GM23248 (cell line): Measurements from ENCODE around the gene CNDP1. TPM values are rescaled to one million over a fixed set of nuclear protein-coding genes. Genes with fewer than 3 reads are reported as not detected.

Experiments used
- DNase-seq: peaks from one replicate; pipeline ENCODE4 v3.0.0-alpha.2; 2015
- H2AFZ ChIP-seq: fragments of 200-600 bp; sonication (generic); 2 replicates; pipeline ENCODE4 v1.6.1; 2016; ENCODE audit warnings: antibody characterized with exemption
- H3F3A ChIP-seq: fragments of 200-600 bp; sonication (generic); 2 replicates; pipeline ENCODE4 v1.6.1; 2016; ENCODE audit warnings: mild to moderate bottlenecking, antibody characterized with exemption, mixed run types; ENCODE audit not compliant: insufficient read depth
- H3K27ac ChIP-seq: fragments of 200-600 bp; sonication (generic); 2 replicates; pipeline ENCODE4 v1.5.1; 2016; ENCODE audit warnings: mild to moderate bottlenecking
- H3K27me3 ChIP-seq: fragments of 200-600 bp; sonication (generic); replicated peaks from 2 replicates; pipeline ENCODE4 v1.6.1; 2016; ENCODE audit warnings: mild to moderate bottlenecking; ENCODE audit not compliant: insufficient read depth
- H3K36me3 ChIP-seq: fragments of 200-600 bp; sonication (generic); 2 replicates; pipeline ENCODE4 v1.6.1; 2016; ENCODE audit warnings: low read depth, mild to moderate bottlenecking
- H3K4me1 ChIP-seq: fragments of 200-600 bp; sonication (generic); 2 replicates; pipeline ENCODE4 v1.6.1; 2016; ENCODE audit warnings: mild to moderate bottlenecking; ENCODE audit not compliant: insufficient read depth
- H3K4me2 ChIP-seq: fragments of 200-600 bp; sonication (generic); one replicate; pipeline ENCODE4 v1.6.1; 2016; ENCODE audit warnings: mild to moderate bottlenecking; ENCODE audit not compliant: unreplicated experiment
- H3K4me3 ChIP-seq: fragments of 200-600 bp; sonication (generic); 2 replicates; pipeline ENCODE4 v1.5.1; 2016; ENCODE audit warnings: mild to moderate bottlenecking
- H3K79me2 ChIP-seq: fragments of 200-600 bp; sonication (generic); 2 replicates; pipeline ENCODE4 v1.6.1; 2016; ENCODE audit warnings: mild to moderate bottlenecking; ENCODE audit not compliant: insufficient read depth
- H3K9ac ChIP-seq: fragments of 200-600 bp; sonication (generic); 2 replicates; pipeline ENCODE4 v1.6.1; 2016; ENCODE audit warnings: mild to moderate bottlenecking
- H3K9me2 ChIP-seq: fragments of 200-600 bp; sonication (generic); 2 replicates; pipeline ENCODE4 v1.6.1; 2016; ENCODE audit warnings: mixed run types, mild to moderate bottlenecking, moderate library complexity; ENCODE audit not compliant: insufficient read depth
- H3K9me3 ChIP-seq: fragments of 200-600 bp; sonication (generic); one replicate; pipeline ENCODE4 v1.6.1; 2017; ENCODE audit warnings: low read depth
- H4K20me1 ChIP-seq: fragments of 200-600 bp; sonication (generic); 2 replicates; pipeline ENCODE4 v1.6.0; 2016; ENCODE audit not compliant: insufficient read depth
- EZH2 ChIP-seq: fragments of 200-600 bp; sonication (generic); IDR thresholded peaks from 2 replicates; pipeline ENCODE4 v1.6.1; 2018; ENCODE audit warnings: antibody characterized with exemption, mild to moderate bottlenecking; ENCODE audit not compliant: insufficient read depth, poor library complexity, severe bottlenecking
- EZH2phosphoT487 ChIP-seq: fragments of 200-600 bp; sonication (generic); IDR thresholded peaks from 2 replicates; pipeline ENCODE4 v1.6.1; 2018; ENCODE audit warnings: antibody characterized with exemption, moderate library complexity, mild to moderate bottlenecking, low read depth; ENCODE audit not compliant: insufficient read depth
- WGBS, 2 experiments: methylation state at CpG; one replicate each; pipeline ENCODE4 v1.1.6; 2015 to 2017; ENCODE audit warnings: low lambda C conversion rate in 2 of 2, low coverage in 1 of 2; ENCODE audit errors: missing lambda C conversion rate in 2 of 2; 5-methylcytosine and 5-hydroxymethylcytosine counted together
- in situ Hi-C: fragments of 300-500 bp; cut with MboI; formaldehyde crosslinking; loops from 2 replicates; pipeline ENCODE4 v1.15.0; 2020
- polyA plus RNA-seq: library from polyadenylated mRNA; unstranded; fragments of >200 nt; fragmentation: Nextera tagmentation; extraction: Ambion mirVana; gene quantifications from 2 replicates; pipeline ENCODE4 v1.2.1, GENCODE V29; 2016
- total RNA-seq: library from RNA; depleted of rRNA; stranded (reverse); fragments of >200 nt; shearing (Covaris generic); gene quantifications from 2 replicates; pipeline ENCODE4 v1.2.3, GENCODE V29; 2014

Gene CNDP1
- total and polyA plus RNA-seq, 2 experiments from 2014 or later: not detected

- H4K20me1 ChIP-seq: no peaks in the 10 kb centered on the region
- H3K9me2 ChIP-seq: no peaks in the 10 kb centered on the region
- whole genome bisulfite sequencing, 2 experiments: 74 to 78% methylated on average over 23 of the region's 23 CpGs
- DNase-seq: no peak
- H3K4me1 ChIP-seq: no peaks in the 10 kb centered on the region
- H2AFZ ChIP-seq: no peak overlapping the region
- TF ChIP-seq EZH2: no peak
- TF ChIP-seq EZH2phosphoT487: no peak
- no peak overlapping the region for H3K27ac ChIP-seq
- no peaks in the 10 kb centered on the region for H3K27me3 ChIP-seq
- H3K4me3 ChIP-seq: no peak overlapping the region
- peaks cover 4% of the 10 kb centered on the region for H3K36me3 ChIP-seq
- no peak overlapping the region for H3K4me2 ChIP-seq
- H3K79me2 ChIP-seq: no peaks in the 10 kb centered on the region; the same call in 1 of the 2 replicates
- no peaks in the 10 kb centered on the region for H3K9me3 ChIP-seq
- no peaks in the 10 kb centered on the region for H3F3A ChIP-seq
- H3K9ac ChIP-seq: no peak overlapping the region
- in situ Hi-C loops: no loop called here
Observed at GRCh38 chr18:74507097-74507881, 27.0 kb upstream of the CNDP1 start.

GRCh38 chr18:74507927-74508326 is 26.4 kb upstream of the CNDP1 start:
- H3K27me3 ChIP-seq: no peaks in the 10 kb centered on the region
- no peaks in the 10 kb centered on the region for H3K9me2 ChIP-seq
- H4K20me1 ChIP-seq: no peaks in the 10 kb centered on the region
- no peak overlapping the region for H3K27ac ChIP-seq
- H3K4me2 ChIP-seq: no peak overlapping the region
- no peaks in the 10 kb centered on the region for H3K9me3 ChIP-seq
- H3K4me1 ChIP-seq: no peaks in the 10 kb centered on the region
- H3F3A ChIP-seq: no peaks in the 10 kb centered on the region
- no peak overlapping the region for H3K9ac ChIP-seq
- no peaks in the 10 kb centered on the region; the same call in 1 of the 2 replicates for H3K36me3 ChIP-seq
- TF ChIP-seq EZH2 (no peak), EZH2phosphoT487 (no peak)
- H2AFZ ChIP-seq: no peak overlapping the region
- no peak for DNase-seq
- in situ Hi-C loops: no loop called here
- 95% methylated on average over 14 of the region's 14 CpGs for WGBS, 2 experiments
- H3K79me2 ChIP-seq: no peaks in the 10 kb centered on the region; the same call in 1 of the 2 replicates
- H3K4me3 ChIP-seq: no peak overlapping the region

GRCh38 chr18:74508366-74508765 is 25.9 kb upstream of the CNDP1 start:
- Histone ChIP-seq H3K9me2 (no peaks in the 10 kb centered on the region), H3K4me3 (no peak overlapping the region), H3K4me1 (no peaks in the 10 kb centered on the region), H3F3A (no peaks in the 10 kb centered on the region), H3K79me2 (no peaks in the 10 kb centered on the region; the same call in 1 of the 2 replicates), H3K27ac (no peak overlapping the region), H3K9ac (no peak overlapping the region), H3K9me3 (no peaks in the 10 kb centered on the region), H4K20me1 (no peaks in the 10 kb centered on the region), H2AFZ (no peak overlapping the region), H3K27me3 (no peaks in the 10 kb centered on the region), H3K36me3 (no peaks in the 10 kb centered on the region; the same call in 1 of the 2 replicates), H3K4me2 (no peak overlapping the region)
- DNase-seq: no peak
- 82 to 87% methylated on average over 9 of the region's 9 CpGs for WGBS, 2 experiments
- TF ChIP-seq EZH2 (no peak), EZH2phosphoT487 (no peak)
- in situ Hi-C loops: no loop called here

- no peak overlapping the region for H3K27ac ChIP-seq
- no peaks in the 10 kb centered on the region; the same call in 1 of the 2 replicates for H3K79me2 ChIP-seq
- no peaks in the 10 kb centered on the region for H3K4me1 ChIP-seq
- H3F3A ChIP-seq: no peaks in the 10 kb centered on the region
- no peak overlapping the region for H3K4me3 ChIP-seq
- no peak overlapping the region for H3K9ac ChIP-seq
- in situ Hi-C loops: no loop called here
- H3K36me3 ChIP-seq: no peaks in the 10 kb centered on the region; the same call in 1 of the 2 replicates
- no peak overlapping the region for H2AFZ ChIP-seq
- H3K9me2 ChIP-seq: no peaks in the 10 kb centered on the region
- TF ChIP-seq EZH2: no peak
- TF ChIP-seq EZH2phosphoT487: no peak
- 91 to 93% methylated on average over 11 of the region's 11 CpGs for WGBS, 2 experiments
- no peak for DNase-seq
- H4K20me1 ChIP-seq: no peaks in the 10 kb centered on the region
- no peak overlapping the region for H3K4me2 ChIP-seq
- H3K27me3 ChIP-seq: no peaks in the 10 kb centered on the region
- H3K9me3 ChIP-seq: no peaks in the 10 kb centered on the region
Observed at GRCh38 chr18:74508821-74509225, 25.5 kb upstream of the CNDP1 start.
